HEK293T (cell line): ENCODE results near the gene GULP1.

Experiments used
- CTCF ChIA-PET: fragments of 350-600 bp; formaldehyde crosslinking; extraction: SDS; loops from one replicate; lab custom pipeline; 2021; ENCODE audit warnings: antibody characterized with exemption, inconsistent platforms; lab: Yijun Ruan, JAX
- POLR2A ChIA-PET: fragments of 350-600 bp; formaldehyde crosslinking; extraction: SDS; loops from one replicate; lab custom pipeline; 2020; ENCODE audit warnings: antibody characterized with exemption, inconsistent platforms; lab: Yijun Ruan, JAX
- DNase-seq: peaks from one replicate; pipeline ENCODE4 v3.0.0; 2012; ENCODE audit warnings: mixed read lengths; ENCODE audit errors: extremely low spot score
- ARNT ChIP-seq: fragments of 450-650 bp; IDR thresholded peaks from 2 replicates; pipeline ENCODE4 v1.6.1; 2017; ENCODE audit warnings: mild to moderate bottlenecking
- BHLHE40 ChIP-seq: fragments of 450-650 bp; IDR thresholded peaks from 2 replicates; pipeline ENCODE4 v1.6.1; 2016; ENCODE audit warnings: mild to moderate bottlenecking, moderate library complexity, borderline replicate concordance
- CTBP1 ChIP-seq: fragments of 450-650 bp; IDR thresholded peaks from 2 replicates; pipeline ENCODE4 v1.6.1; 2016; ENCODE audit warnings: borderline replicate concordance
- ELF4 ChIP-seq: fragments of 450-650 bp; IDR thresholded peaks from 2 replicates; pipeline ENCODE4 v1.6.1; 2017; ENCODE audit warnings: antibody characterized with exemption
- FOXA1 ChIP-seq: fragments of 450-650 bp; IDR thresholded peaks from 2 replicates; pipeline ENCODE4 v1.6.1; 2016; ENCODE audit warnings: mild to moderate bottlenecking
- FOXK2 ChIP-seq: fragments of 450-650 bp; IDR thresholded peaks from 2 replicates; pipeline ENCODE4 v1.6.1; 2016; ENCODE audit warnings: mild to moderate bottlenecking
- FOXM1 ChIP-seq: fragments of 450-650 bp; IDR thresholded peaks from 2 replicates; pipeline ENCODE4 v1.6.1; 2017; ENCODE audit warnings: mild to moderate bottlenecking, borderline replicate concordance
- HDGF ChIP-seq: fragments of 450-650 bp; IDR thresholded peaks from 2 replicates; pipeline ENCODE4 v1.6.1; 2017; ENCODE audit warnings: antibody characterized with exemption, borderline replicate concordance
- L3MBTL2 ChIP-seq: fragments of 450-650 bp; conservative IDR thresholded peaks from 2 replicates; pipeline ENCODE4 v1.6.1; 2016; ENCODE audit warnings: mild to moderate bottlenecking
- LEF1 ChIP-seq: fragments of 450-650 bp; IDR thresholded peaks from 2 replicates; pipeline ENCODE4 v1.6.1; 2017; ENCODE audit warnings: mild to moderate bottlenecking, borderline replicate concordance
- NFRKB ChIP-seq: fragments of 450-650 bp; IDR thresholded peaks from 2 replicates; pipeline ENCODE4 v1.6.1; 2016; ENCODE audit warnings: mild to moderate bottlenecking, moderate library complexity
- SP1 ChIP-seq: fragments of 450-650 bp; IDR thresholded peaks from 2 replicates; pipeline ENCODE4 v1.6.1; 2017
- SUZ12 ChIP-seq: fragments of 450-650 bp; IDR thresholded peaks from 2 replicates; pipeline ENCODE4 v1.6.1; 2016; ENCODE audit warnings: mild to moderate bottlenecking
- TARDBP ChIP-seq: fragments of 450-650 bp; IDR thresholded peaks from 2 replicates; pipeline ENCODE4 v1.6.1; 2016
- ZNF384 ChIP-seq: fragments of 450-650 bp; IDR thresholded peaks from 2 replicates; pipeline ENCODE4 v1.6.1; 2016
- TF ChIP-seq, protein P1 (sequence below): fragments of 450-650 bp; IDR thresholded peaks from 2 replicates; pipeline ENCODE4 v1.6.1; 2016

Gene GULP1

DNA sequence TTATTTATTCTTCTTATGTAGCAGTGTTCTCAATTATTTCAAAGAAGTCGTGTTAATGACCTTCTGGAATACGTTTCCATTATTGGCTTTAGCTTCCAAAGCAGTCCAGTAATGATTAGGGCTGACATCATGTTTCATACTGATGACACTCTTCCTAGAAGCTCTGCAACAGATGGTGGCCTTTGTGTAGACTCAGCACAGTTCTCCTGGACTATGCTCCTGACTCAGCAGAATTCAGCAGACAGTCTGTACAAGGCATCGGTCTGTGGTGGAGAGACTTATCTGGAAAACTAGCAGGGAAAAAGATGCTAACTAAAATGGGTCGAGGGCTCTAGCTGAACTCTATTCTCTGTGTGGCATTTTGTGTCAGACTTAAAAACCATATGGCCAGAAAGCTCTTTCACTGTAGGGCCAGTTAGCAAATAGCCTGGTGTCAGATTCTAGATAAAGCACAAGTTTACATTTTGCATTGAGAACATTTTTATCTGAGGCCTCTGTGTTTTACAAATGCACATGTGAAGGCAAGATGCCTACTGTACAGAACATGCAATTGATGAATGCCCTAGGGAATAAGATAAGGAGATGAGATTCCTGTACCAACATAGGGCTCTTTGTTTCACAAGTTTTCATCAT is 35.1 kb downstream of the GULP1 start:
- POLR2A ChIA-PET = interaction anchor here (1.2 to 1.3 kb wide), 2 partner anchors 33 to 35 kb away, joined by 4 to 7 read pairs; partner anchors contain the start of gene GULP1
- CTCF ChIA-PET = interaction anchor here (0.7 kb wide), 1 partner anchor 1993 kb away, joined by 3 read pairs; the partner anchor contains the start of gene HIBCH
- DNase-seq = no peak
- TF ChIP-seq FOXA1 = no peak
- TF ChIP-seq SP1 = no peak
- no peak for TF ChIP-seq HDGF
- TF ChIP-seq, protein P1, sequence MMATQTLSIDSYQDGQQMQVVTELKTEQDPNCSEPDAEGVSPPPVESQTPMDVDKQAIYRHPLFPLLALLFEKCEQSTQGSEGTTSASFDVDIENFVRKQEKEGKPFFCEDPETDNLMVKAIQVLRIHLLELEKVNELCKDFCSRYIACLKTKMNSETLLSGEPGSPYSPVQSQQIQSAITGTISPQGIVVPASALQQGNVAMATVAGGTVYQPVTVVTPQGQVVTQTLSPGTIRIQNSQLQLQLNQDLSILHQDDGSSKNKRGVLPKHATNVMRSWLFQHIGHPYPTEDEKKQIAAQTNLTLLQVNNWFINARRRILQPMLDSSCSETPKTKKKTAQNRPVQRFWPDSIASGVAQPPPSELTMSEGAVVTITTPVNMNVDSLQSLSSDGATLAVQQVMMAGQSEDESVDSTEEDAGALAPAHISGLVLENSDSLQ = no peak
- no peak for TF ChIP-seq BHLHE40
- no peak for TF ChIP-seq FOXK2
- no peak for TF ChIP-seq L3MBTL2
- no peak for TF ChIP-seq TARDBP
- TF ChIP-seq ZNF384 = no peak
- TF ChIP-seq NFRKB = no peak
- no peak for TF ChIP-seq CTBP1
- no peak for TF ChIP-seq LEF1
- no peak for TF ChIP-seq ELF4
- TF ChIP-seq FOXM1 = no peak
- TF ChIP-seq ARNT = no peak
- no peak for TF ChIP-seq SUZ12

DNA sequence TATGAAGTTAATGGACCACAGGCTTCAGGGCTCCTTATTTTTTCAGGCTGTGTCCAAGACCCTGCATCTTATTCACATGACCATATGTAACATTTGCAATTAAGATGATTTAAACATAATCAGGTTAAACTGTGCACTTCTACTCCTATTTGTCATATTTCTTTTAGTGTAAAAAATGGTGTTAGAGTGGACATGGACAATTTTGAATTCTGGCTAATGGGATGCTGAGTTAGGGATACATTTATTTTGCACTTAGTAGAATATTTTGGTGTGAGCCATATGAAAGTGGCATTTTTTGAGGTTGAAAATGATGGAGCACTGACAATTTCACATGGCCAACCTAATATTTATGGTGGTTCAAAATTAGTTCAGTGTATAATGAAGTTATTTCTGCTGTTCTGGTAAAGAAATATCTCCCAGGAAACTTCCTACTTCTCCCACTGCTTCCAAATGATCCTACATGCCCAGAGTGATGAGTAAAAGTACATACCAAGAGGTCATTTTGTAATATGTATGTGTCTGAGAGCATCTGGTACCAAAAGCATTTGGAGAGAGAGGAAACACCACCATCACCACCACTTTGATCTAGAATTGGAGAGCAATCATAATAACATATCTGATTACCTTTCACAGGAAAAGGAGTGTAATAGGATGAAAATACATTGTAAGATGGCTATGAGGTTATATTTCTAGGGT is 36.0 kb downstream of the GULP1 start:
- POLR2A ChIA-PET = interaction anchor here (1.3 to 1.8 kb wide), 2 partner anchors 35 to 36 kb away, joined by 4 to 7 read pairs; partner anchors contain the start of gene GULP1
- TF ChIP-seq FOXK2 (no peak), FOXA1 (no peak), LEF1 (no peak), ARNT (no peak), NFRKB (no peak), ZNF384 (no peak), CTBP1 (no peak), L3MBTL2 (no peak), BHLHE40 (no peak), SUZ12 (no peak), TARDBP (no peak), HDGF (no peak)
- TF ChIP-seq, protein P1 = no peak
- CTCF ChIA-PET = no interaction called here
- DNase-seq = no peak

DNA sequence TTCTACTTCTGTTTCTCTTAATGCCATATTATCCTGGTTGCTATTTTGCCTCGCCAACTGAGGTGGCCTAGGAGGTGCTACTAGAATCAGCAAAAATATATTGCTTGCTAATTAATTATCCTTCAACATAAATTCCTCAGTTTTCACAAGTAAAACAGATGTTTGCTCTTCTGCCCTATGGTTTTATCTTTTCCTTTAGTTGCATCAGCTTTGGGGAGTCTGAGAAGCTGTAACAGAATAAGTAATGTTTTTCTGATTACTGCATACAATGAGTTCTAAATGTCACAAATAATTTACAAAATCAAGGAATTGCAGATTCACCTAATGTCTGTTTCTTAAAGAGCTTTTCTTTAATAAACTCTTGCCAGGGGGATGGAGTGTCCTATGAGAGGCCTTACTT is 36.7 kb downstream of the GULP1 start:
- TF ChIP-seq NFRKB (no peak), L3MBTL2 (no peak), BHLHE40 (no peak), HDGF (no peak), CTBP1 (no peak), ZNF384 (no peak), ARNT (no peak), TARDBP (no peak), FOXM1 (no peak)
- TF ChIP-seq, protein P1 = no peak
- CTCF ChIA-PET = interaction anchor here (1.7 kb wide), 1 partner anchor 9 kb away, joined by 6 read pairs; no protein-coding TSS in a partner anchor
- POLR2A ChIA-PET = interaction anchor here (1.8 kb wide), 1 partner anchor 36 kb away, joined by 4 read pairs; no protein-coding TSS in a partner anchor
- no peak for DNase-seq

DNA sequence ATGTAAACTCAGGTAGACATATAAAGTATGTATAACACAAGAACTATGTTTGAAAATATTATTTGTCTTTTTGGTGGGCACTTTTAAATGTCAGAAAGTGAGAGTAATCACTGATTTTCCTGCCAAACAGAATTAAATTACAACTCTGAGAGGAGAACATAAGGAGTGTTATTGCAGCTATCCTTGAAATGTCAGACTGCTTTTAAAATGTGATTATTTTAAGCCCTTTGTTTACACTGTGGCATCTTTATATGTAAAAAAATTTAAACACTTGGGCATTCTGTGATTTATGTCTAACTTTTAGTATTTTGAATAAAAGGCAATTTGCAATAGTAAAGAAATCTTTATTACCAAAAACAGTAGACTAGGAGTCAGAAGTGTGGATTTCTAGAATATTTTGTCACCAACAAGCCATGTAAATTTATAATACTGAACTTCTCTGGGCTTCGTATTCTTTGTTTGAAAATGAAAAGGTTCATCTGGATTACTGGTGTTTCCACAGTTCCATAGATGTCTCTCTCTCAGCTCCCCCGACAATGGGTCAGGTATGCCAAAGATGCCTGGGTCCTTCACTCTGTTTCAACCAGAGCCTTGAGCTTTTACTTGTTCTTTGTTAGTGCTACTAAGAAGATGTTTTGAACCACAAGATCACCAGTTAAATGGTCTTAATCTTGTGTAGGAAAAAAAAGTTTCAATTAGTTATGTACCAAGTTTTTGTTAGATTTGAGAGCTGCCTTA is 38.8 kb downstream of the GULP1 start:
- DNase-seq = no peak
- ChIA-PET CTCF (no interaction called here), POLR2A (interaction anchor here (1.0 kb wide), 1 partner anchor 38 kb away, joined by 3 read pairs; the partner anchor contains the start of gene GULP1)
- no peak for TF ChIP-seq SP1
- TF ChIP-seq NFRKB = no peak
- TF ChIP-seq L3MBTL2 = no peak
- no peak for TF ChIP-seq HDGF
- TF ChIP-seq, protein P1 = peak; percentile 39
- TF ChIP-seq SUZ12 = no peak
- TF ChIP-seq CTBP1 = no peak
- no peak for TF ChIP-seq ZNF384

DNA sequence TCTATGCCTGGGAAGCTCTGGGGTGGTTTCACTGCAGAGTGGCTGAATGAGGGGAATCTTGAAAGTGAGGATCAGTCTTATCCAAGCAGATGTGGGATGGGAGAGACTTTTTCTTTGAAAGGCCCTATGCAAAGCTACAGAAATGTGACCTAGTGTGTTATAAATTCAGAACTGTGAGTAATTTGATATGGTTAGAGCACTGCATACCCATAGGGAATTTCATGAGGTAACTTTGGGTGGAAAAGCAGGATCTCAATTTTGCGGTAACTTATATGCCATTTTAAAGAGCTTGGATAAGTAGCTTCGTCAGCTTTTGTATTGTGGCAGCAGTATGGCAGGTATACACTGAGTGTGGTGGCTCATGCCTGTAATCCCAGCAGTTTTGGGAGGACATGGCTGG is 40.9 kb downstream of the GULP1 start:
- DNase-seq = no peak
- TF ChIP-seq FOXM1 (no peak), ZNF384 (no peak)
- POLR2A ChIA-PET = interaction anchor here (1.3 kb wide), 1 partner anchor 40 kb away, joined by 6 read pairs; no protein-coding TSS in a partner anchor
- CTCF ChIA-PET = no interaction called here
